ENCODE measurements around the gene CDC42BPA. TPM values are rescaled to one million over a fixed set of nuclear protein-coding genes. Genes with fewer than 3 reads are reported as not detected.

The CDC42BPA gene
- total and polyA plus RNA-seq, 2 experiments from 2014 or later, result 28.6 to 39.1 TPM

DNA sequence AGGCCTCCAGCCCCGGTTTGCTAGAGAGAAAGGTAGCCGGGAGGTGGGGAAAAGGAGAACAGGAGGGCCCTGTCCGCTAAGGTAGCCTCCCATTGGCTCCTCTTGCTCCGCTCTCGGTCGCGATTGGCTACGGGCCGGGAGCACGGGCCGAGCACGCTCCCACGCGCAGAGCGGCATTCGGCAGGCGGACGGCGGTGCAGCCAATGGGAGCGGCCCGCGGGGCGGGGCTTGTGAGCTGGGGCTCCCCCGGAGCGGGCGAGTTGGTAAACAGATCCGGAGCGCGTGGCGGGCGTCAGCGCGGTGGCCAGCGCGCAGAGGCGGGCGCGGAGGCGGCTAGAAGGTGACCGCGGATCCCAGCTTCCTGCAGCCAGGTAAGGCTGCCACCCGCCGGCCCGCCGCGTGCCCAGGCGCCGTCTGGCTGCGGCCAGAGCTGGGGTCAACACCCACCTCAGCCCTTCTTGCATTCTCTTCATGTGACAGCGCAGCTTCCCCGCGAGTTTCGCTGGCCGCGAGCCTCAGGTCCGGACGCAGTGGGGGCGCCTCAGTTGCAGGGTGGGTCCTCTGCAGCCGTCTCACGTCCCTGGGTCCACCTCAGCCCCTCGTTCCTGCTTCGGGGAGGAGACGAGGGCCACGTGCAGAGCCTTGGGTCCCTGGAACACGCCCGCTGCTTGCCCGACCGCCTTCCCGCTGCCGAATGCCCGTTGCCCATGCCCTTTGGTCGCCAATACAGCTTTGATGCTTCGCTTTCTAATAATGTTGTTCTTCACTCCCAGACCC lies 378.1 kb downstream of the CDC42BPA start, which contains the start of gene COQ8A:
Gene COQ8A (plus strand): TSS at position 266 of the 777 bp plus-strand sequence. CDS start 21,092 bp downstream, outside the sequence.
- H3K79me2 ChIP-seq (ENCODE audit: insufficient read depth), result no peaks in the 10 kb centered on the region
- in situ Hi-C loops (cut with MboI), result no loop called here

More for the DNA sequence above, 378.1 kb downstream of the CDC42BPA start, which contains the start of gene COQ8A:
- Histone ChIP-seq H3K4me1 (ENCODE audit: insufficient read depth) (peaks cover 8% of the 10 kb centered on the region), H3K27ac (peak within 1 kb of the TSS; percentile 94), H4K20me1 (ENCODE audit: insufficient read depth) (no peaks in the 10 kb centered on the region), H2AFZ (peak within 1 kb of the TSS; percentile 98), H3K4me2 (ENCODE audit: unreplicated experiment) (peak within 1 kb of the TSS; percentile 95), H3K9me2 (ENCODE audit: insufficient read depth) (no peaks in the 10 kb centered on the region), H3K36me3 (ENCODE audit: low read depth) (no peaks in the 10 kb centered on the region), H3F3A (ENCODE audit: insufficient read depth) (no peaks in the 10 kb centered on the region), H3K27me3 (replicated peaks; ENCODE audit: insufficient read depth) (no peaks in the 10 kb centered on the region), H3K4me3 (peak within 1 kb of the TSS; percentile 85), H3K9me3 (ENCODE audit: low read depth) (no peaks in the 10 kb centered on the region), H3K9ac (peak within 1 kb of the TSS; percentile 95)
- peak; percentile 100 for DNase-seq
- TF ChIP-seq EZH2phosphoT487 (IDR thresholded peaks at IDR 0.05; ENCODE audit: insufficient read depth, low read depth), result no peak
- 0 to 1% methylated on average over 63 to 70 of the region's 73 CpGs for WGBS, 2 experiments (ENCODE audit: low coverage in 1 of 2, low lambda C conversion rate in 2 of 2, missing lambda C conversion rate in 2 of 2)

Small RNA genes within 50 kb of the gene (small RNA-seq; reads per million reads assigned to genes)
- not detected for gene AL353689.1 (ENCODE audit: low read depth, low replicate concordance)

Other genes with a start within 250 kb of the CDC42BPA start
- gene ZNF678, start 245.1 kb upstream of the CDC42BPA start, total RNA-seq (2014; rRNA removed; shearing (Covaris generic)), result 1.7 and 1.8 TPM in 2 replicates
- 0.70 and 0.86 TPM in 2 replicates for gene ZNF678, start 245.1 kb upstream of the CDC42BPA start, polyA plus RNA-seq (2016; fragmentation: Nextera tagmentation; extraction: Ambion mirVana)

Data from GM23248 (cell line).